ENCODE results near the gene KRT73. TPM values are rescaled to one million over a fixed set of nuclear protein-coding genes. Genes with fewer than 3 reads are reported as not detected.
A peak's percentile ranks its signal among the peaks of the same experiment; 100 is the strongest.

Gene KRT73
- total and polyA plus RNA-seq, 9 of the 15 experiments (the other 6 are each of a cell fraction or from before 2014, with no cell fraction given), result 0.09 to 0.18 (median 0.13) TPM; not detected in 5

DNA sequence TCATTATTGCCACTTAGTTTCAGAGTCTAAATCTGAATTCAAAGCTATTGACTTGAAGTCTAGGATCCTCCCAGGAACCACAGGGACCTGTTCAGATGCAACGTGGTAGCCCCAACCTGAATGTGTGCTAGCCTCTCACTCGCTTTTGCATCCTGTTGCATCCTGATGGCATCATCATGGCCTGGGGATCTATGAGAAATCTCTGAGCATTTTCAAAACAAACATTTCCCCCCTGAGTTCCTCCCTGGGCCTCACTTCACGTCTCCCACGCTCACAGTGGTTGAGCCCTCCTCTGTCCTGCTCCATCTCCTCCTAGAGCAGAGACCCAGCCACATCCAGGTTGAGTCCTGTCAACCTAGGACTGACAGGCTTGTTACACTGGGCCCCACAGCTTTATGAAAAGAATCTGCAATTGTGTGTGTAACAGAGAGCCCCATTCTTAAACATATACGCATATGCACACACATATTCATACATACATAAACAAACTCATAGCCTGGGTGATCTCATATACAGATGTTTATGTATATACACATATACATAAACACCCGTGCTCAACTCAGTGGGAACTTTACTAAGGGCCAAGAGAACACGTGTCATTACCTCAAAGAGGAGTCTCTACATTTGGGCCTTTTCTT is 11.7 kb downstream of the KRT73 start (continued):
- TF ChIP-seq RBM22 (IDR thresholded peaks at IDR 0.05; ENCODE audit: low read depth, low read length, poor library complexity, severe bottlenecking) (no peak), PHB (CRISPR knock-in tag; IDR thresholded peaks at IDR 0.05) (no peak), PTRF (tag; IDR thresholded peaks at IDR 0.05) (no peak), MTA1 (IDR thresholded peaks at IDR 0.05; ENCODE audit: borderline replicate concordance) (no peak), BACH1 (tag; IDR thresholded peaks at IDR 0.05) (peak; percentile 45; the same call in 1 of the 2 replicates), CEBPG (CRISPR knock-in tag; IDR thresholded peaks at IDR 0.05) (peak; percentile 64), CEBPG (tag; conservative IDR thresholded peaks at IDR 0.05 in 1 of 2, IDR thresholded peaks at IDR 0.05 in 1 of 2) (peak in 1 of 2 experiments; percentile 95; a peak in 2 of 4 replicates), SETDB1 (IDR thresholded peaks at IDR 0.05; ENCODE audit: low read length) (no peak), LEF1 (IDR thresholded peaks at IDR 0.05) (no peak), ZNF384 (IDR thresholded peaks at IDR 0.05; ENCODE audit: low read depth, low read length) (no peak), NR1H2 (CRISPR knock-in tag; IDR thresholded peaks at IDR 0.05) (no peak), MYBL2 (IDR thresholded peaks at IDR 0.05; ENCODE audit: low read depth) (no peak), MYBL2 (CRISPR knock-in tag; IDR thresholded peaks at IDR 0.05; ENCODE audit: borderline replicate concordance) (no peak), FOXJ3 (CRISPR knock-in tag; IDR thresholded peaks at IDR 0.05) (no peak), PHB2 (IDR thresholded peaks at IDR 0.05; ENCODE audit: low read depth) (no peak), EHMT2 (IDR thresholded peaks at IDR 0.05) (no peak)
- TF ChIP-seq, protein P1, sequence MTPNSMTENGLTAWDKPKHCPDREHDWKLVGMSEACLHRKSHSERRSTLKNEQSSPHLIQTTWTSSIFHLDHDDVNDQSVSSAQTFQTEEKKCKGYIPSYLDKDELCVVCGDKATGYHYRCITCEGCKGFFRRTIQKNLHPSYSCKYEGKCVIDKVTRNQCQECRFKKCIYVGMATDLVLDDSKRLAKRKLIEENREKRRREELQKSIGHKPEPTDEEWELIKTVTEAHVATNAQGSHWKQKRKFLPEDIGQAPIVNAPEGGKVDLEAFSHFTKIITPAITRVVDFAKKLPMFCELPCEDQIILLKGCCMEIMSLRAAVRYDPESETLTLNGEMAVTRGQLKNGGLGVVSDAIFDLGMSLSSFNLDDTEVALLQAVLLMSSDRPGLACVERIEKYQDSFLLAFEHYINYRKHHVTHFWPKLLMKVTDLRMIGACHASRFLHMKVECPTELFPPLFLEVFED (CRISPR knock-in tag; conservative IDR thresholded peaks at IDR 0.05), result no peak
